GM15510 (cell line): ENCODE measurements around the gene HNRNPUL1.

Source experiments
- POLR2A ChIP-seq: IDR thresholded peaks from 3 replicates; pipeline ENCODE4 v1.6.1; 2011; ENCODE audit warnings: borderline replicate concordance; ENCODE audit not compliant: insufficient read length; ENCODE audit errors: extremely low read depth

Gene HNRNPUL1

GRCh38 chr19:41356984-41357739 is 93.0 kb downstream of the HNRNPUL1 start:
- TF ChIP-seq POLR2A: no peak
